WTC11 (cell line): ENCODE results near the gene XPNPEP1.

Source experiments
- CREM ChIP-seq: sonication (generic); formaldehyde crosslinking; IDR thresholded peaks from 2 replicates; pipeline ENCODE4 v1.8.1; 2022; ENCODE audit warnings: mild to moderate bottlenecking, missing genetic modification reagents, moderate library complexity
- CTCF ChIP-seq: fragments of 200-600 bp; IDR thresholded peaks from 2 replicates; pipeline ENCODE4 v1.8.0; 2022; ENCODE audit warnings: antibody characterized with exemption
- HMGXB4 ChIP-seq: sonication (generic); formaldehyde crosslinking; IDR thresholded peaks from 2 replicates; pipeline ENCODE4 v1.8.1; 2023; ENCODE audit warnings: mild to moderate bottlenecking, moderate library complexity, missing genetic modification reagents
- KAT7 ChIP-seq: sonication (generic); formaldehyde crosslinking; IDR thresholded peaks from 2 replicates; pipeline ENCODE4 v1.8.1; 2023; ENCODE audit warnings: missing genetic modification reagents, mild to moderate bottlenecking, borderline replicate concordance
- STAT6 ChIP-seq: sonication (generic); formaldehyde crosslinking; conservative IDR thresholded peaks from 2 replicates; pipeline ENCODE4 v1.8.1; 2023; ENCODE audit warnings: mild to moderate bottlenecking, low read depth, missing genetic modification reagents, moderate library complexity
- ZNF512 ChIP-seq: sonication (generic); formaldehyde crosslinking; IDR thresholded peaks from 2 replicates; pipeline ENCODE4 v1.8.1; 2022; ENCODE audit warnings: missing genetic modification reagents, borderline replicate concordance

- TF ChIP-seq CTCF (no peak), ZNF512 (CRISPR knock-in tag) (no peak), STAT6 (CRISPR knock-in tag) (no peak), KAT7 (no peak), HMGXB4 (CRISPR knock-in tag) (no peak), CREM (CRISPR knock-in tag) (no peak)
Measured at GRCh38 chr10:109886781-109887140, 36.5 kb downstream of the XPNPEP1 start.
